NCI-H146 treated with DMSO at 0.1 percent for 48 hours (cell line): ENCODE results near the gene RANBP3.

Source experiments
- DNase-seq: peaks from one replicate; lab custom pipeline; 2025; ENCODE audit not compliant: unreplicated experiment; lab: John Stamatoyannopoulos, UW

Gene RANBP3

DNA sequence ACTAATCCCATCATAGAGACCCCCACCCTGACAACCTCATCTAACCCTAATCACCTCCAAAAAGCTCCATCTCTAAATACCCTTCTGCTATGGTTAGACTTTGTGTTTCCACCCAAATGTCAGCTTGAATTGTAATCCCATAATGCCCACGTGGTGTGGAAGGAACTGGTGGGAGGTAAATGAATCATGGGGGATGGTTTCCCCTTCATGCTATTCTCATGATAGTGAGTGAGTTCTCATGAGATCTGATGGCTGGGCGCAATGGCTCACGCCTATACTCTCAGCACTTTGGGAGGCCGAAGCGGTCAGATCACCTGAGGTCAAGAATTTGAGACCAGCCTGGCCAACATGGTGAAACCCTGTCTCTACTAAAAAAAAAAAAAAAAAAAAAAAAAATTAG, 70.7 kb downstream of the RANBP3 start:
- no peak for DNase-seq

DNA sequence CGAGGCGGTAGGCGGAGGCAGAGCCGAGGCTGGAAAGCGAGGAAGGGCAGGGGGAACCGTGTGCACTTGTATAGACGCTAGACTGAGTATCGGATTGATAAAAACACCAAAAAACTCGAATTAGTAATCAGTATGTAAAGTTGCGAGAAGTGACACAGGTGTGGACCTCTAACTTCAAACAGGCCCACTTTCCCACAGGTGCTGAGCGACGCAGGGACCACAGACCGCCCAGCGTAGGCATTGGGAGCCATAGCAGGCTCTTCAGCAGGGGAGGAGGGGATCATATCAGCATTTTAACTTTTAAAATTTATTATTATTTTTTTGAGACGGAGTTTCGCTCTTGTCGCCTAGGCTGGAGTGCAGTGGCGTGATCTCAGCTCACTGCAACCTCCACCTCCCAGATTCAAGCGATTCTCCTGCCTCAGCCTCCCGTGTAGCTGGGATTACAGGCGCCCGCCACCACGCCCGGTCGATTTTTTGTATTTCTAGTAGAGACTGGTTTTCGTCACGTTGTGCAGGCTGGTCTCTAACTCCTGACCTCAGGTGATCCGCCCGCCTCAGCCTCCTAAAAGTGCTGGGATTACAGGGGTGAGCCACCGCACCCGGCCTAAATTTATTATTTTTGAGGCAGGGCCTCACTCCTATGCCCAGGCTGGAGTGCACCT, 72.7 kb downstream of the RANBP3 start:
- no peak for DNase-seq

DNA sequence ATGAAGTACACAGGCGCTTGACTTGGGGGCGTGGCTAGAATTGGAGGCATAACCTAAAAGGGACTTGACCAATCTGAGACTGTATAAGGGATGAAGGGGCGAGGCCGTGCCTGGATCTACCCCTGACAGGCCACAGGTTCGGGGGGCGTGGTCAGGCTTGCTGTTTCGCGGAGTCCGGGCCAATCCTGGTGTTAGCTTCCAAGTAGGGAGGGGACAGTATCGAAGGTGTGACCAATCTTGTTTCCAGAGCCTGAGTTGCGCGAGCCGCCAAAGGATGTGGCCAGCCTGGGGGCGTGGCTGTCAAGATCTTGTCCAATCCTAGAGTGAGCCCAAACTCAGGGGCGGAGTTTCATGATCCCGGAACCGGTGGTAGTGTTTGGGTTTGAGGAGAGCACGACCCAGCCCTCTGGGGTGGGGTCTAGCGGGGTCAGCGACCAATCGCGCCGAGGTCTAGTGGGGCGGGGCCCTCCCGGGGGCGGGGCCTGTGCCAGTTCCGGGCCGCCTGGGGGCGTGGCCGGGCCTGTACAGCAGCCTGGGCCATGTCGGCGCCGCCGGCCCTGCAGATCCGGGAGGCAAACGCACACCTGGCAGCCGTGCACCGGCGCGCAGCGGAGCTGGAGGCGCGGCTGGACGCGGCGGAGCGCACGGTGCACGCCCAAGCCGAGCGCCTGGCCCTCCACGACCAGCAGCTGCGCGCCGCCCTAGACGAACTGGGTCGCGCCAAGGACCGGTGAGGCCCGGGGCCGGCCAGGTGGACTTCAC, 73.4 kb downstream of the RANBP3 start, which contains the start of gene VMAC:
VMAC (plus strand) TSS at position 521 of the 762 bp plus-strand sequence; CDS start at position 540, 19 bp downstream.
- DNase-seq: peak; percentile 98

DNA sequence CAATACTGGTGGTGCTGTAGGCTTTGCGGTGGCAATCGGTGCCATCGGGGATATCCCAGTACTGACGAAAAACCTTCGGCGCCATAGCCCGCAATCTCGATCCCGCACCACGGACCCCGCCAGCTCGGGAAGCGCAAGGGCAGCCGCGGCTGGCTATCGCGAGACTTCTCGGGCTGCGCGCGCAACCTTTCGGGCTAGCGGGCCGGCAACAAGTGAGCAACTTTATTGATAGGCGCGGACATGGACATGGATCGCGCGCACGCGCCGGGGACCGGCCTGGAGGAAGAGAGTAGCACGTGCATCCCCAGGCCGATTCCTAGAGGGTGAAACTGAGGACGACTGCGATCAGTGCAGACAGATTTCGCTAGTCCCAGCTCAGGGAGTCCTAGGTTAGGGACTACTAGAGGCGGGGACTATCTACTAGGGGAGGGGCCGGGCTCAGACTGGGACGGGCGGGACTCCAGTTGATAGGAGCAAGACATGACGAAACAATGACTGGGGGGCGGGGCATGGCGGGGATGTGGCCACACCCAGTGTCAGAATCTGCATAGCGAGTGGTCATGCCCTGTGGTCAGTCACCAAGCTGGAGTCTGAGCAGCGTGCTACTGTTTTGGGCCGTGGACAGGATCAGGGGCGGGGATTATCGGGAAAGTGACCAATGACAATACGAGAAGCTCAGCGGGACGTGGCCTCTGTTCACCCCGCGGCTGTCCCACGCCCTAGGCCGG, 74.2 kb downstream of the RANBP3 start, which contains the start of gene NDUFA11:
NDUFA11 (minus strand) TSS at position 167 of the 728 bp plus-strand sequence; CDS start at position 85, 82 bp downstream.
- peak; percentile 87 for DNase-seq

DNA sequence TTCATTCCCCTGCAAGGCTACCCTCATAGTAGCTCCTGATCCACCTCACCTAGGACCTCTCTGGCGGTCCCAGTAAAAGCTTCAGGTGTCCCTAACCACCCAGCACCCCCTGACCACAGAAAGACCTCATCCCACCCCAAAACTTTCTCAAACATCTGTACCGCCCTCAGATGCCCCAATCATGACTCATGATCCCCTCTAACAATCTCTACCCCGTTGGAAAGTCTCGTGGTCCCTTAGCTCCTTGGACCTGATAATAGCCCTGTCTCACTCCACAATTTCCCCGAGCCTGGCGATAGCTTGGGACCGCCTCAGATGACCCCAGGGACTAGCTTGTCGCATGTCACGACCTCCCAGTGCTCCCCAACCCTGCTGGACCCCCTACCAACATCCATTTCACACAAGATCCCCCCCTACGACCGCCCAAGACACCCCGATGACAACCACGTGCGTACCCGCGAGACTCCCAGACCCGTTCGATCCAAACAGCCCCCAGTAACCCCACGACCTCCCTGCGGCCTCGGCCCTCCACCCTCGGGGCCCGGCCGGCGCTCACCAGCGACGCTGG, 74.8 kb downstream of the RANBP3 start:
- no peak for DNase-seq

DNA sequence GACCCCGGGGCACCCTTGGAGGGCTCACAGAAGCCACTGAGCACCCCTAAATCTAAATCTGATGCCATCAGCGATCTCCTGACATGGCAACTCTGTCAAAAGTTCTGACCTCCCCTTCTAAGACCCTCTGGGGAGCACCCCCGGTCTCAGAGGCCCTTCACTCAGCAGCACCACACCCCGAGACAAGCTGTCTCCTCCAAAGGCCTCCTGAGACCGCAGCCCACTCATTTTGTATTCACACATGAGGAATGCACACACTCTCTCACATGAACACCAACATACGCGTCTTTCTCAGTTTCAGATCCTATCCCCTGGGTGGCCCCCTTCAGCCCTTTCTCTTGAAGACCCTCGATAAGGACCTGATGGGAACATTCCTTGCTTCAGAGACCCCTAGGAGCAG, 77.0 kb downstream of the RANBP3 start:
- no peak for DNase-seq

DNA sequence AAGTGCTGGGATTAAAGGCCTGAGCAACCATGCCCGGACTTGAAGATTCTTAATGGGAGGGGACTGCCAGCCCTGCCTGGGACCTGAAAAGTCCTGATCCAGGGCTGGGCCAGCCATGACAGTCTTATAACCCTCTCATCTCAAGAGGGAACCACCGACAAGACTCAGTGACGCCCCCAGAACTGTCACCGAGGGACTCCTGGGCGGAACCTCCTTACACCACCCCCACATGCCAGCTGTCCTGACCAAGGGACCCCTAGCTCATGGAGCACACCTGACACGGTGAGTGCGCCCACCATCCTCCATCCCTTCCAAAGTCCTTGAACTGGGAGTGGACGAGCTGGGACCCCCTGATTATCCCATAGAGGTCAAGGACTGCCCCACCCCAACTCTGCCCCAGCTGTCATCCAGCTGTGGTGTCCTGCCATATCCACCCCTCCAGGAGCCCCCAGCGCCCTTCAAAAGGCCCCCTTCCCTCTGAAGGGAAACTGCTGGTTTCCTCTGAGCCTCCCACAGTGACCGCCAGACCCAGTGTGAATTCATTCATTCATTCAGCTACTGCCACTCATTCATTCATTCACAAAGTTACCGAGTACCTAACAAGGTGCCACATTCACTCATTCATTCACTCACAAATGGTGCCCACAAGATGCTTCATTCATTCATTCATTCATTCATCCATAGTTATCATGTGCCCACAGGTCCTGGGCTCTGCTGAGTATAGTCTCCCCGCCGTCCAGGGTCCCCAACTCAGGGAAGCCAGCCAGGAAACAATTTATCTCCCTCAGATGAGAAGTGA, 78.0 kb downstream of the RANBP3 start:
- no peak for DNase-seq

DNA sequence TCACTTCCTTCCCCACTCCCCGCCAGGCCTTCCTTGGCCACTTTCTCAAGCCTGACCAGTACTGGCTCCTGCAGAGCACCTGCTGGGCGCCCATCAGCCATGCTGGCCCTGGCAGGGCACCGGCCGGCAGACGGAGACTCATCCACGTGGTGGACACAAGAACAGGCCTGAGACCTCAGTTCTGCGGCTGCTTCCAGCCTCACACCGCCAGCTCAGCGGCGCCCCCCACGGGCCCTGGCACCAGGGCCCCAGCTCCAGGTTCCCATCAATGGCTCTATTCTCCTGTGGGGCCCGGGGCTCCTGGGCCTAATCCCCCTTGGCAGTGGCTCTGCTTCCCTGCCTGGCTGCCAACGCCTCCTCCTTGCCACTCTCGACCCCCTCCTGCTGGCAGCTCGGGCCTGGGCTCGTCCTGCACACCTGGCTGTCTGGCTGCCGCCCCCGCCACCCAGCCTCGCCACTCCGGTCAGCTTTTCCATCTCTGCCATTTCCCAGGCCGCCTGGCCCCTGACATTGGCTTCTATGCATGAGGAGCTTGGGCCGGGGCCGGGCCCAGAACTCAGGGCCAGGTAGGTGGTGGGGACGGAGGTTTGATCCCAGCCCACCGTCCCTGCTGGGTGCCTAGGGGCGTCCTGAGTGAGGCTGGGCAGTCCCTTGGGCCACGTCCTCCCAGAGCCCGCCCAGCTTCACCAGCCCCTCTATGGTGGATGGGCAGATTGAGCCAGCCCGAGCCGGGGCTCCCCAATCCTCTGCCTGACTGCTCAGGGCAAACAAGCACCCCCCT, 80.6 kb downstream of the RANBP3 start:
- DNase-seq: no peak

DNA sequence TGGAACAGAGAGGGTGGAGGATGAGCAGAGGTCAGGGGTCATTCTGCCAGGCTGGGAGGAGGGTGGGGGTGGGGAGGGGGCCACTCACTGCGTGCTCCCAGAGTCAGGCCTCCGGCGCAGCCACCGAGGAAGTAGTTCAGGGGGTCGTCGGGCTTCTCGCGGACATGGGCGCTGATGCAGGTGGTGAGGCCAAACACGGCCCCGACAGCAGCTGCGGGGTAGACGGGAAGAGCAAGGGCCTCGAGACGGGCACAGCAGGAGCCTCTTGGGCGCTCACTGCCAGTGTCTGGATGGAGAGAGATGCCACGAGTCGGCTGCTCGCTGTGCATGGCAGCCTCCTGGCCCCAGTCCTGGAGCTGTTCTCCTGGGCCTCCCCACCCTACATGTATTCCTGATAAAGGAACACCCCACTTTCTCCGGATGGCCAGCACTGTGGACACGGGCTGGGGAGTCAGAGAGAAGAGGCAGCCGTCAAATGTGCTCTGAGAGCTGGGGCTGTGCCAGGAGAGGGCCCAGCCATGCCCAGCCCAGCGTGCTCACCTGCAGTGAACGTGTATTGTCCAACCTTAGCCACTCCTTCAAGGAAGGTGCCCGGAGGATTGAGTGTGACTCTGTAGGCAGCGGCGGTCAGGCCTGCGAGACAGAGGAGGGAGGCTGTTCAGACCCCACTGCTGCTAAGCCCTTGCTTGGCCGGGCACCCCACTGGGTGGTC, 81.4 kb downstream of the RANBP3 start:
- no peak for DNase-seq

DNA sequence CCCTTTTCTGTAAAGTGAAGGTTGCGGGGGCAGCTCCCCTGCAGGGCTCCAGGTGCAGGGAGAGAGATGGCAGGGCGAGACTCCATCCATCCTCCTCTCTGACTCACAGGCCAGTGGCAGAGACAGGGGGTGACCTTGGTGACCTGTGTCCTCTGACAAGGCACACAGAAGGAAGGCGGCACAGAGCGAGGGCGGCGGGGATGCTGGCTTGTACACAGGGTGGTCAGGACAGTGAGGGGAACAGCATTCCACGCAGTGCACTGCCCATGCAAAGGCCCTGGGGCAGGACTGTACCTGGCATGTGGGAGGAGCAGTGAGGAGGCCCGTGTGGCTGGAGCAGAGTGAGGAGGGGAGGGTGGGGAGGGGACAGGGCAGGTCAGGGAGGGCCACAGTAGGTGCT, 82.0 kb downstream of the RANBP3 start:
- no peak for DNase-seq

DNA sequence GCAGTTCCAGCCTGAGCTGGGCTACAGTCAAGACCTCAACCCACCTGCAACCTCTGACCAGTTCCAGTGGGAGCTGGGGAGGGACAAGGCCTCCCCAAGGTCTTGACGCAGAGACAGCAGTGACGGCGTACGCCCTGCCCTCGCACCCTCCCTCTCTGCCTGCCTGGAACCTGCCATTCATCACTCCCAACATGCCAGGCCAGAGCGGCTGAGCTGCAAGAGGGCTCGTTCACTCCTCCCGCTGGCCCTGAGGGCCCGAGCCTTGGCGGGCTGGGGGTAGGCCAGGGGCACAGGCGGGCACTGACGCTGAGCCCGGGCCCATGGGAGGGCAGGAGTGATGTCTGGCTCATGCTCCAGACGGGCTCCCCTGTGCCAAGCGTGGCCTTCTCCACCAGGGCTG, 82.5 kb downstream of the RANBP3 start:
- DNase-seq: no peak

DNA sequence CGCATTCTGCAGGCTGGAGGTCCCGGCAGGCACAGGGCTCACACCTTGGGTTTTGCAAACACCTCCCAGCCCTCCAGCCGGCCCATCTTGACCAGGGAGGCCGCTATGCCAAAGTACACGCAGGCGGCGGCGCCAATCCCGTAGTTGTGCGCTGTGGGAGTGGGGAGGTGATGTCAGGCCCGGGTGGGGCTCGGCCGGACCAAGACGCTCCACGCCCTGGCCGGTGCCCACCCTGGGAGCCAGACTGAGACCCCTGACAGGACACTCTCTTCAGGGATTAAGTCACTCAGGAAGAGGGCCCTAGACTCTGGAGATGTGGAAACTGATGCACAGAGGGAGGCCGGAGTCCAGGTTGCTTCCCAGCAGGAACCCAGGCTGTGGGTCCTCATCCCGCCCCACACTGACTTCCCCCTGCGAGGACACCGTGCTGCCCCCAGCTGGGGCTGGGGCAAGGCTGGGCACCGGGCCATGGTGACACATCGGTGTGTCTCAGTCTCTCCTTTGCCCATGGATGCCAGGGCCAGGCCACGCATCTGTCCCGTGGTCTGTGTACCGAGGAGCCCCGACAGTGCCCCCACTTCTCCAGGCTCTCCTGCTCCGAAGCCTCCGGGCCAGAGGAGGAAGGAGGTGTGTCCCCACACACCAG, 83.1 kb downstream of the RANBP3 start:
- DNase-seq: no peak

DNA sequence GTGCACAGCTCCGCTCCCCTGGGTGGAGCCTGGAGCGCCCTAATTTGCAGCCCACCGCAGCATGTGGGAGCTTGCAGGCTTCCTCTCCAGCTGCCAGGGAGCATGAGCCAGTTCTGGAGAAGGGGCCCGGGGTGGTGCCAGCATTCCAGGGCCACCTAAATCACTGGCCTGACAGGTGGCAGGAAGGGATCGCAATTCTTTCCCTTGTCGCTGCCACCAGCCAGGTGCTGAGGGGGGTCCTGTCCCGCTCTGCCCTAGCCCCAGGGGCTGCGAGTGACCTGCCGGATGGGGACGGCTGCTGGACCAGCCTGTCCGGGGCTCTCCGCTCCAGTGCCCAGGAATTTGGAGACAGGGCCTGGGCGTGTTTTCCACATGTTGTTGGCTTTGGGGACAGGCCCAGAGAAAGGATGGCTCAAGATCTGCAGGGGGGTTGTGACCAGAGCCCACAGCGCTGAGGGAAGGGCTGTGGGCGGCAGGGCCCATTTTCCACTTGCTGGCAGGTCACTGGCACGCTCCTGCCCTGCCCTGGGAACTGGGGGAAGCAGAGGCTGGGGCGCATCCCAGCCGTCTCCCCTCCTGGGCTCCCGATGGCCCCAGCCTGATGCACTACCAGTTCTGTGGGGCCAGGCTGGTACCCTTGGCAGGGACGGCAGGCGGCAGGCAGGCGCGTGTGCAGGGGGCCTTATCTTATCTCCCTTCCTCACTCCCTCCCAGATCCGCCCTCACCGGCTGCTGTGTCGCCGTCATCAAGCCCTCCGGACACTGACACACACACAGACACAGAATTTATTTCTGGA, 83.8 kb downstream of the RANBP3 start:
- no peak for DNase-seq

DNA sequence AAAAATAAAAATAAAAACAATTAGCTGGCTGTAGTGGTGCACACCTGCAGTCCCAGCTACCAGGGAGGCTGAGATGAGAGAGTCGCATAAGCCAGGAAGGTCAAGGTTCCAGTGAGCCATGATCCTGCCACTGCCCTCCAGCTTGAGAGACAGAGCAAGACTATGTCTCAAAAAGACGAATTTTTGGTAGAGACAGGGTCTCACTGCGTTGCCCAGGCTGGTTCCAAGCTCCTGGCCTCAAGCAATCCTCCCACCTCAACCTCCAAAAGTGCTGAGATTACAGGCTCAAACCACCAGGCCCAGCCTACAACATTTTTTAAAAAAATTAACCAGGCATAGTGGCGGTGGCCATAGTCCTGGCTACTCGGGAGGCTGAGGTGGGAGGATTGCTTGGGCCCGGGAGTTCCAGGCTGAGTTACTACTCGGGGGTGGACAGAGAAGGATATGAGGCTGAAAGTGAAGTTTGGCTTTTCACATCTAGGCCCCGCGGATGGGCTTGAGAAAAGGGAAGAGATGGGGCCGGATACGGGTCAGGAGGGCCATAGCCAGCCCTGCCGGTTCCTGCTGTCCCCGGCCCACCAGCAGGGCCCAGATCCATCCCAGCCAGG, 84.5 kb downstream of the RANBP3 start:
- no peak for DNase-seq

DNA sequence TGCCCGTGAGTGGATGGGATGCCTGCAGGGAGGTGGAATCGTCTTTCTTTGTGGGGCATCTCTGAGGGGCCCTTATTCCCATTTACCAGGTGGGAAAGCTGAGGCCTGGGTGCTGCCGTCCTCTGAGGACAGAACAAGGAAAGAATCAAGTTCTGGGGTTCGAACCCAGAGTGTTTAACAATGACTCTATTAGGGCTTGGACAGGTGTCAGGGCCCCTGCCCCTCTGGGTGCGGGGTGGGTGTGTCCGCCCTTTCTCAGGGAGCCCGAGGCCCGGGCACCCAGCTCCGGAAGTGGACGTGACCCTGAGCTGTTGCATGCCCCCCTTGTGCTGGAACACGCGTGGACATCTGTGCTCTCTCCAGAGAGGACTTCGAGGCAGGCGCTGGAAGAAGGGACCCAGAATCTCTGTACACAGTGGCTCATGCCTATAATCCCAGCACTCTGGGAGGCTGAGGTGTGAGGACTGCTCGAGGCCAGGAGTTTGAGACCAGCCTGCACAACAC, 85.1 kb downstream of the RANBP3 start:
- DNase-seq: no peak

DNA sequence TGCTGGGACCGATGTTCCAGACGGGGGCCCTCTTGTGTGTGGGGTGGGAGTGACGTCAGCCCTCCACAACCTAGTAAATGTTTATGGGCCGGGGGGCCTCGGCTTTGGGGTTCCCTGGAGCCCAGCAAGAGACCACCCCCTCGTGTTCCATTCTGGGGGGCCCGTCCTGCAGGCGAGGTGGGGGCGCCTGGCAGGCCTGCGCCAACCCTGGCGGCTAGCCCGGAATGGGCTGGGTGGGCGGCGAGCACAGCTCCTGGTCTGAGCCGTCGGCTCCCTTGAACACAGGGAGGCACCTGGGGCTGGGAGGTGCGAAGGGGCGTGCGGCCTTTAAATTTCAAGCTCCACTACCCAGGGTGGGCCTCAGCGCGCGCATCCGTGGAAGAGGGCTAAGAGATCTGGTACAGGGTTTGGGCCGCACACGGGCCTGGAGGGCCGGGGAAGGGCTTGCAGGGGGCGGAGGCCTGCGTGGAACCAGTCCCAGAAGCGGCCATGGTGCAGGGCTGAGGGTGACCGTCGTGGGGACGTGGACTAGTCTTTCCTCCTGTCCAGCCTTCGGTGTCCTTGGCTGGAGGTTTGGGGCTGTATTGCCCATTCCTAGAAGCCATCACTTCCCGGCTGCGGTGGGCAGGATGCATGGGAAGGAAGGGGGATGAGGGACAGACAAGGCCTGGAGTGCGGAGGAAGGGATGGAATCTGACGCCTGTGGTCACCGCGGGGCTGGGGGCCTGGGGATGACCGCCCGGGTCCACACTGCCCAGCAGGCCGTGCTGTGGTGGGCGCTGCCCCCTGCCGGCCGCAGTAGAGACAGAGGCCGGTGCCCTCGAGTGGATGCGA, 85.8 kb downstream of the RANBP3 start:
- no peak for DNase-seq

DNA sequence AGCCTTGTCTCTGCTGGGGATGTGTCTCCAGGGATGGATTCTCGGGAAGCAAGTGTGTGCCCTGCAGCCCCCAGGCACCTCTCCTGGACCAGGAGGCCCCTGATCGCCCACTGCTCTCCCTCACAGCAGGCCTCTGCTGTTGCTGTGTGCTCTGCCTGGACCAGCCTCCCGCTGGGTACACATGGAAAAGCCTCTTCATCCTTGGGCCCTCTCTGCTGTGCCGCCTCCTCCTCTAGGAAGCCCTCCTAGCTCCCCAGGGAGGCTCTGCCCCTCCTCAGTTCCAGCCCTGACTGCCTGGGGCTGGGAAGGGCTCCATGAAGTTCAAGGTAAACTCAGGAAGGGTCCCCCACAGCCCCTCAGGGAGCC, 86.4 kb downstream of the RANBP3 start:
- no peak for DNase-seq
